Epidermal melanocyte (primary cell): ENCODE measurements around the gene ABCC11.
"Not testable (repeated sequence)": the region's sequence is repeated elsewhere in the genome, so short reads cannot be mapped to it uniquely, and the experiment has no call there.

ENCODE experiments used
- DNase-seq: peaks from one replicate; pipeline ENCODE4 v3.0.0; 2011; ENCODE audit warnings: low spot score; ENCODE audit not compliant: insufficient read length

Gene ABCC11

GRCh38 chr16:48203974-48204824 lies 43.1 kb downstream of the ABCC11 start:
- no peak for DNase-seq

- DNase-seq, result no peak
These were observed 45.7 kb downstream of the ABCC11 start for GRCh38 chr16:48201515-48202201.

GRCh38 chr16:48197294-48197693 lies 50.0 kb downstream of the ABCC11 start:
- DNase-seq, result no peak

- DNase-seq, result no peak
These were observed 52.3 kb downstream of the ABCC11 start for GRCh38 chr16:48194828-48195556.

GRCh38 chr16:48193846-48194245 lies 53.5 kb downstream of the ABCC11 start:
- DNase-seq, result no peak

GRCh38 chr16:48188449-48189102 lies 58.8 kb downstream of the ABCC11 start:
- no peak for DNase-seq

- no peak for DNase-seq
These were observed 59.6 kb downstream of the ABCC11 start for GRCh38 chr16:48187779-48188178.

GRCh38 chr16:48184681-48185080 lies 62.7 kb downstream of the ABCC11 start:
- no peak for DNase-seq

- no peak for DNase-seq
These were observed 64.3 kb downstream of the ABCC11 start for GRCh38 chr16:48182979-48183537.

GRCh38 chr16:48181746-48182520 lies 65.4 kb downstream of the ABCC11 start:
- not testable (repeated sequence) for DNase-seq

- no peak for DNase-seq
These were observed 66.4 kb downstream of the ABCC11 start for GRCh38 chr16:48180868-48181480.

- DNase-seq, result no peak
These were observed 70.5 kb downstream of the ABCC11 start for GRCh38 chr16:48176635-48177408.

- DNase-seq, result no peak
These were observed 73.5 kb downstream of the ABCC11 start for GRCh38 chr16:48173889-48174288.

- DNase-seq, result no peak
These were observed 74.7 kb downstream of the ABCC11 start for GRCh38 chr16:48172682-48173081.

- no peak for DNase-seq
These were observed 77.4 kb downstream of the ABCC11 start for GRCh38 chr16:48169896-48170295.

- DNase-seq, result no peak
These were observed 79.3 kb downstream of the ABCC11 start for GRCh38 chr16:48168075-48168474.

- not testable (repeated sequence) for DNase-seq
These were observed 80.7 kb downstream of the ABCC11 start for GRCh38 chr16:48166617-48167016.

GRCh38 chr16:48165961-48166578 lies 81.3 kb downstream of the ABCC11 start:
- peak; percentile 49 for DNase-seq
